NB4 (cell line): ENCODE results near the gene CPA1.

Experiments
- POLR2A ChIP-seq: IDR thresholded peaks from 2 replicates; pipeline ENCODE4 v1.6.1; 2011; ENCODE audit warnings: mild to moderate bottlenecking; ENCODE audit not compliant: insufficient read length; ENCODE audit errors: extremely low read depth
- TF ChIP-seq, protein P1 (sequence below): IDR thresholded peaks from one replicate; pipeline ENCODE4 v1.5.1; 2012; ENCODE audit warnings: low read depth, low read length

DNA sequence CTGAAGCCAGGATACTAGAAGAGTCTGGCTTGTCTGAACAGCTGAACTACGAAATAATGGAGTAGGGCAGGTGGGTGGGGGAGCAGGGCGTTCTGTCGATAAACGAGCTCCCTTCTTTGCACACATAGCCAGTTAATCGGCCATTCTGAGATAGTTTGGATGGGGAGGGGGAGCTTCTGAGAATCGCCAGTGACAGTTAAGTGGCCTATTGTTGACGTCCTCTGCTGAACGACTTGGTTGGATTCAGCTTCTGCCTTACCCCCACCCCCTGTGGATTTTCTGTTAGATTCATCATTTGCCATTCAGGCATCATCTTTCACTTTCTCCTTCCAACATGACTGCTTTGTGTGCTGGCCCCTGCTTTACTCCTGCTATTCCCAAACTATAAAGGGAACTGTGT is 35.2 kb upstream of the CPA1 start:
- no peak for TF ChIP-seq POLR2A
- TF ChIP-seq, protein P1, sequence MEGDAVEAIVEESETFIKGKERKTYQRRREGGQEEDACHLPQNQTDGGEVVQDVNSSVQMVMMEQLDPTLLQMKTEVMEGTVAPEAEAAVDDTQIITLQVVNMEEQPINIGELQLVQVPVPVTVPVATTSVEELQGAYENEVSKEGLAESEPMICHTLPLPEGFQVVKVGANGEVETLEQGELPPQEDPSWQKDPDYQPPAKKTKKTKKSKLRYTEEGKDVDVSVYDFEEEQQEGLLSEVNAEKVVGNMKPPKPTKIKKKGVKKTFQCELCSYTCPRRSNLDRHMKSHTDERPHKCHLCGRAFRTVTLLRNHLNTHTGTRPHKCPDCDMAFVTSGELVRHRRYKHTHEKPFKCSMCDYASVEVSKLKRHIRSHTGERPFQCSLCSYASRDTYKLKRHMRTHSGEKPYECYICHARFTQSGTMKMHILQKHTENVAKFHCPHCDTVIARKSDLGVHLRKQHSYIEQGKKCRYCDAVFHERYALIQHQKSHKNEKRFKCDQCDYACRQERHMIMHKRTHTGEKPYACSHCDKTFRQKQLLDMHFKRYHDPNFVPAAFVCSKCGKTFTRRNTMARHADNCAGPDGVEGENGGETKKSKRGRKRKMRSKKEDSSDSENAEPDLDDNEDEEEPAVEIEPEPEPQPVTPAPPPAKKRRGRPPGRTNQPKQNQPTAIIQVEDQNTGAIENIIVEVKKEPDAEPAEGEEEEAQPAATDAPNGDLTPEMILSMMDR: no peak
